ENCODE results near the gene GUCY1A1. TPM values are rescaled to one million over a fixed set of nuclear protein-coding genes. Genes with fewer than 3 reads are reported as not detected.

GUCY1A1 gene
- total and polyA plus RNA-seq, 2 of the 4 experiments (the other 2 are of a cell fraction), result 0.19 to 0.54 TPM

GRCh38 chr4:155724731-155725130 lies 58.1 kb downstream of the GUCY1A1 start:
- in situ Hi-C loops (cut with MboI; ENCODE audit: low sequenced_read_pairs) (no loop called here), dilution Hi-C loops (cut with HindIII; ENCODE audit: low sequenced_read_pairs, unreplicated experiment) (no loop called here), intact Hi-C loops (cut with micrococcal nuclease) (no loop called here)
- no peak overlapping the region for H3K4me2 ChIP-seq (ENCODE audit: low read depth, low read length)
- H2AK5ac ChIP-seq (ENCODE audit: low read depth, low read length), result no peak overlapping the region
- ChIA-PET CTCF (no interaction called here), POLR2A (ENCODE audit: unreplicated experiment) (no interaction called here)
- no peak overlapping the region for H3K4me3 ChIP-seq (ENCODE audit: insufficient read depth, low read depth, low read length)
- no peak overlapping the region for H2BK20ac ChIP-seq (ENCODE audit: low read depth, low read length)
- H2BK15ac ChIP-seq (ENCODE audit: low read depth, low read length), result no peak overlapping the region
- H4K8ac ChIP-seq (ENCODE audit: low read depth in 2 of 2, low read length in 2 of 2), result no peak overlapping the region
- no peak overlapping the region for H3K14ac ChIP-seq (replicated peaks; ENCODE audit: low read depth, low read length)
- H3K36me3 ChIP-seq (ENCODE audit: control insufficient read depth, insufficient read depth, low read length), result no peaks in the 10 kb centered on the region
- no peak overlapping the region for H3K27ac ChIP-seq (ENCODE audit: insufficient read depth, low read length)
- H3K9me3 ChIP-seq (ENCODE audit: control insufficient read depth, insufficient read depth, low read length), result no peaks in the 10 kb centered on the region
- H4K20me1 ChIP-seq (ENCODE audit: insufficient read depth, low read length), result no peaks in the 10 kb centered on the region
- no peaks in the 10 kb centered on the region for H3K9me1 ChIP-seq (ENCODE audit: insufficient read depth, low read length)
- peak; percentile 11 for DNase-seq
- TF ChIP-seq FOS (IDR thresholded peaks at IDR 0.05; ENCODE audit: low read depth, low read length), result no peak
- TF ChIP-seq CHD1 (IDR thresholded peaks at IDR 0.05; ENCODE audit: low read depth, low read length), result no peak
- TF ChIP-seq, protein P1, sequence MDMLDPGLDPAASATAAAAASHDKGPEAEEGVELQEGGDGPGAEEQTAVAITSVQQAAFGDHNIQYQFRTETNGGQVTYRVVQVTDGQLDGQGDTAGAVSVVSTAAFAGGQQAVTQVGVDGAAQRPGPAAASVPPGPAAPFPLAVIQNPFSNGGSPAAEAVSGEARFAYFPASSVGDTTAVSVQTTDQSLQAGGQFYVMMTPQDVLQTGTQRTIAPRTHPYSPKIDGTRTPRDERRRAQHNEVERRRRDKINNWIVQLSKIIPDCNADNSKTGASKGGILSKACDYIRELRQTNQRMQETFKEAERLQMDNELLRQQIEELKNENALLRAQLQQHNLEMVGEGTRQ (IDR thresholded peaks at IDR 0.05; ENCODE audit: low read depth, low read length), result no peak
- no peak for TF ChIP-seq CEBPB (IDR thresholded peaks at IDR 0.05; ENCODE audit: low read depth, low read length)
- TF ChIP-seq MXI1 (IDR thresholded peaks at IDR 0.05; ENCODE audit: borderline replicate concordance, low read depth, low read length), result no peak
- TF ChIP-seq RAD21 (IDR thresholded peaks at IDR 0.05; ENCODE audit: low read length), result no peak
- no peak for TF ChIP-seq MAFK (IDR thresholded peaks at IDR 0.05; ENCODE audit: low read depth, low read length)
- TF ChIP-seq RCOR1 (IDR thresholded peaks at IDR 0.05; ENCODE audit: insufficient replicate concordance, low read length), result no peak
- TF ChIP-seq BHLHE40 (IDR thresholded peaks at IDR 0.05; ENCODE audit: low read depth, low read length), result no peak
- TF ChIP-seq RFX5 (IDR thresholded peaks at IDR 0.05; ENCODE audit: low read depth, low read length), result no peak
- TF ChIP-seq MAZ (IDR thresholded peaks at IDR 0.05; ENCODE audit: borderline replicate concordance, low read depth, low read length), result no peak
- no peak for TF ChIP-seq SMC3 (IDR thresholded peaks at IDR 0.05; ENCODE audit: low read depth, low read length)
- TF ChIP-seq, protein P2, sequence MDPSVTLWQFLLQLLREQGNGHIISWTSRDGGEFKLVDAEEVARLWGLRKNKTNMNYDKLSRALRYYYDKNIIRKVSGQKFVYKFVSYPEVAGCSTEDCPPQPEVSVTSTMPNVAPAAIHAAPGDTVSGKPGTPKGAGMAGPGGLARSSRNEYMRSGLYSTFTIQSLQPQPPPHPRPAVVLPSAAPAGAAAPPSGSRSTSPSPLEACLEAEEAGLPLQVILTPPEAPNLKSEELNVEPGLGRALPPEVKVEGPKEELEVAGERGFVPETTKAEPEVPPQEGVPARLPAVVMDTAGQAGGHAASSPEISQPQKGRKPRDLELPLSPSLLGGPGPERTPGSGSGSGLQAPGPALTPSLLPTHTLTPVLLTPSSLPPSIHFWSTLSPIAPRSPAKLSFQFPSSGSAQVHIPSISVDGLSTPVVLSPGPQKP (IDR thresholded peaks at IDR 0.05; ENCODE audit: borderline replicate concordance, low read depth, low read length), result no peak
- TF ChIP-seq, protein P3, sequence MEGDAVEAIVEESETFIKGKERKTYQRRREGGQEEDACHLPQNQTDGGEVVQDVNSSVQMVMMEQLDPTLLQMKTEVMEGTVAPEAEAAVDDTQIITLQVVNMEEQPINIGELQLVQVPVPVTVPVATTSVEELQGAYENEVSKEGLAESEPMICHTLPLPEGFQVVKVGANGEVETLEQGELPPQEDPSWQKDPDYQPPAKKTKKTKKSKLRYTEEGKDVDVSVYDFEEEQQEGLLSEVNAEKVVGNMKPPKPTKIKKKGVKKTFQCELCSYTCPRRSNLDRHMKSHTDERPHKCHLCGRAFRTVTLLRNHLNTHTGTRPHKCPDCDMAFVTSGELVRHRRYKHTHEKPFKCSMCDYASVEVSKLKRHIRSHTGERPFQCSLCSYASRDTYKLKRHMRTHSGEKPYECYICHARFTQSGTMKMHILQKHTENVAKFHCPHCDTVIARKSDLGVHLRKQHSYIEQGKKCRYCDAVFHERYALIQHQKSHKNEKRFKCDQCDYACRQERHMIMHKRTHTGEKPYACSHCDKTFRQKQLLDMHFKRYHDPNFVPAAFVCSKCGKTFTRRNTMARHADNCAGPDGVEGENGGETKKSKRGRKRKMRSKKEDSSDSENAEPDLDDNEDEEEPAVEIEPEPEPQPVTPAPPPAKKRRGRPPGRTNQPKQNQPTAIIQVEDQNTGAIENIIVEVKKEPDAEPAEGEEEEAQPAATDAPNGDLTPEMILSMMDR (conservative IDR thresholded peaks at IDR 0.05; ENCODE audit: low read depth, low read length), result no peak
- no peak for TF ChIP-seq NFE2L2 (IDR thresholded peaks at IDR 0.05; ENCODE audit: low read depth, low read length)
- no peak overlapping the region for H3K9ac ChIP-seq (ENCODE audit: low read depth, low read length)
- WGBS, 2 experiments (ENCODE audit: extremely low coverage in 2 of 2, insufficient read length in 1 of 2), result 65% methylated on average over 2 of the region's 3 CpGs; no CpG with 5 or more reads in 1 of the 2 experiments
- ATAC-seq (ENCODE audit: low read depth), result no peak
- no peak overlapping the region for H3K23ac ChIP-seq (ENCODE audit: low read depth, low read length)
- no TSS peak for BruUV-seq (replicated peaks)
- no peak overlapping the region for H2BK120ac ChIP-seq (ENCODE audit: low read depth, low read length)
- no peak overlapping the region for H3K18ac ChIP-seq (ENCODE audit: low read depth, low read length)
- no peak overlapping the region for H2BK5ac ChIP-seq (ENCODE audit: low read depth, low read length, poor library complexity, severe bottlenecking)
- H3K79me1 ChIP-seq (ENCODE audit: low read depth in 1 of 2, low read length in 2 of 2), result no peaks in the 10 kb centered on the region
- H4K91ac ChIP-seq (ENCODE audit: insufficient read depth, low read depth, low read length), result no peak overlapping the region
- H4K5ac ChIP-seq (ENCODE audit: low read depth, low read length), result no peak overlapping the region
- H2AFZ ChIP-seq (replicated peaks; ENCODE audit: low read length, poor library complexity), result no peak overlapping the region
- H2AK9ac ChIP-seq (replicated peaks; ENCODE audit: low read depth, low read length, poor library complexity), result no peak overlapping the region
- no peaks in the 10 kb centered on the region for H3K27me3 ChIP-seq (ENCODE audit: control insufficient read depth, insufficient read depth, low read length)
- no peaks in the 10 kb centered on the region for H3K4me1 ChIP-seq (ENCODE audit: control insufficient read depth, insufficient read depth, low read length)
- H3K56ac ChIP-seq (ENCODE audit: extremely low read depth, insufficient read depth, low read length), result no peak overlapping the region
- no peak overlapping the region for H3K4ac ChIP-seq (ENCODE audit: low read depth, low read length)
